ENCODE results near the gene PIK3R5.
"Not testable (repeated sequence)": the region's sequence is repeated elsewhere in the genome, so short reads cannot be mapped to it uniquely, and the experiment has no call there.

The PIK3R5 gene

DNA sequence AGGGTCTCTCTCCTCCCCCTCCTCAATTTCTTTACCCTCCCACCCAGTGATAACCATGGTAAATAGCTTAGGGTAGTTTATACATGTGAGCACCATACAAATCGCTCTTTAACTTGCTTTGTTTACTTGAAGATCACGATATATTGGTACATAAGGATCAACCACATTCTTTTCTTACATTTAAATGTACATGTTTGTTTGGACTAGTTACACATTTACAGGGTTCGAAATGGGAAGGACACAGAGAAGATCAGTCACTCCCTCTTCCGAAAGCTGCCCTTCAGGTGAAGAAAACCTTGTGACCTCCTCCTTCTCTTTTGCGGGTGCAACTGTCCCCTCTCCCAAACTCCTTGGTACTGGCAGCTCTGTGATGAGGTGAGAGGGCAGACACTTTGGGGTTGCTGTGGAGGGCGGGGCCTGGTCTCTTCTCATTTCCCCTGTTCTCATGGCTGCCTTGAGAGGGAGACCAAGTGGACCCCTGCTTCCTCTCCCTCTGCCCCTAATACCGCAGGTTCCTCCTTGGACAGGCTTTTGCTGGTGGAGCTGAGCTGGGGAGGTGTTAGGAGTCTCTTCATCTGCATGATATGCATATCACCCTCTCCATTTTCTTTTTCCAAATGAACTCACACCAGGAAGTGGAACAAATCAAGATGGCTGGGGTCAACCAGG is 93.3 kb downstream of the PIK3R5 start:
- no peak for DNase-seq

GRCh38 chr17:8871081-8871581 is 94.4 kb downstream of the PIK3R5 start:
- no peak for DNase-seq

DNA sequence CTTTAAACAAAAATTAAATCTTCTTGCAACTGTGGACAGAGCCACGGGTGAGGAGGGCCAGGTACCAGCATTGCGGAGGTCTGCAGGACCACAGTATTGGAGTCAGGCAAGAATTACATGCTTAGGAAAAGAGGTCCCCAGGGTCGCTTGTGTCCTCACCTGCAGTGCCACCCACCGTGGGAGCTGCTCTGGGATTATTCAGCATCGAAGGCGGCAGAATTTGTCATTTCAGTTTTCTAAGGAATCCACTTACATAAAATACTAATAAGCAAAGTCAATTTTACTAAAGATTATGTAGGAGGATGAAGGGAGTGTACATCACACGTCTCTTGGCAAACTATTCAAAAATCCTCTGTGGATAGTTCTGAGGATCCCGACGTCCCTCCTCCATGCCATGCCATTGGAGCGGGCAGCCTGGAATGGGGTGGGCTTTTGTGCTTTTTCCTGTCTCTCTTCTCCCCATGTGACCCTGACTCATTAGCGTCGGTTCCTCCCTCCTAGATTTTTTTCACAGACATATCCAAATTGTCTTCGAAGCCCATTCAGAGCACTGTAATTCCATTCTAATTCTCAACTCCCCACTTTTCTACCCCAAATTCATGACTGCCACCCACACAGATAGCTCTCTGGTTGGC is 95.0 kb downstream of the PIK3R5 start:
- no peak for DNase-seq

GRCh38 chr17:8869114-8869815 is 96.2 kb downstream of the PIK3R5 start:
- DNase-seq: no peak

DNA sequence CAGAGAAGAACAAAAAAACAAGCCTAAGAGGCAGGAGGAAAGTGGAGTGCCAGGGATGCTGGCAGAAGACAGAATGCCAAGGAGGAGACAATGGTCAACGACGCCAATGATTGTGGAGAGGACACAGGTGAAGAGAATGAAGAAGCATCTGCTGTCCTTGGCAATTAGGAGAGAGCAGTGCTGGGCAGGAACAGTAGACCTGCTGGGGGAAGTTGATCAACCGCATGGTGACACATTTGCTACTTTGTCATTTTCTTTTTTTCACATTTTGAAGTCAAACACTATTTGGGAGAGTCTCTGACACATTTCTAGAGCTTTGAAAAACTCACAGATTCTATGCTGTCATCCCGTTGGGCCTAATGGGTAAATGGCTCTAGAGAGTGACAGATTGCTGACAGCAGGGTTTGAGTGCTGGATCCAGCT is 97.0 kb downstream of the PIK3R5 start:
- DNase-seq: no peak

- DNase-seq: no peak
Observed at GRCh38 chr17:8868092-8868491, 97.4 kb downstream of the PIK3R5 start.

DNA sequence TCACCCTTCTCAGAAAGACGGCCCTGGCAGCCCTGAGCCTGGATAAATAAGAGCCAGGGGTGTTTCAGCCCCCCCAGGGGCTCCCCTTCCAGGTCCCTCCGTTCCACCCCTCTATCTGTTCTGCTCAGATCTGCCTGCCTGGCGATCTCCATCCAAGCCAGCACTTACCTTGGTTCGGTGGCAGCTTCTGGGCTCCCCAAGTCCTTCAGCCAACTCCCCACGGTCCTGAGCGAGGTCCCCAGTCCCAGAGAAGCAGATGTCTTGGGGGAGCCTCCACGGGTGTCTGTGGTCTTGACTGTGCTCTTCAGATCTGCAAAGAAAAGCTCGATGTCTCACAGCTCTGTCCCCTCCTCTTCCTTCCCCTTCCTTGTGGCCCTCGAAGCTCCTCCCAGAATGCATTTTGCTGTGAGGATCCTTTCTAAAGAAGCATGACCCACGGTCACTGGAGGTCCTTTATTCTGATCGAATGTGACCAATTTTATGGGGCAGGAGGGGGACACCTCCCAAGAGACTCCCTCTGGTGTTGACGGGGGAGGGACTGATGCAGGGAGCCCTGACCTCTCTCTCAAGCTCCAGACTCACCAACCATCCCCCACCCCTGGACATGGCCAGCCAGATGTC is 98.0 kb downstream of the PIK3R5 start, which contains the start of gene PIK3R6:
TSS of gene PIK3R6 (minus strand) at position 314 of the 621 bp plus-strand sequence. CDS start 17,880 bp downstream, outside the sequence.
- no peak for DNase-seq

DNA sequence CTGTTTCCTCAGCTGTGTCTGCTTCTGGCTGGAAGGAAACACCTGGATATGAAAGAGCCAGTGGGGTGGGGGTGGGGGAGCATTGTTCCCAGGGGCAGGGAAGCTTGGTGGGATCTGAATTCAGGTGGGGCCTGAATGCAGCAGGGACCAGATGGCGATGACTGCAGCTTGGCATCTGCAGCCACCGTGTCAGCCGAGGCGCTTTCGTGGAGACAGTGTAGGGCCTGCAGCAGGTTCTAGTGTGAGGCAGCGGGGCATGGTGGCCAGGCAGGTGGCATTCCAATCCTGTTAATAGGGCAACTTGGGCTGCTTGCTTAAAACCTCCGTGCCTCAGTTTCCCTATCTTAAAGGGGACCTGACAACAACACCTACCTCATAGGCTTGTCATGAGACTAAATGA is 99.7 kb downstream of the PIK3R5 start:
- DNase-seq: no peak

DNA sequence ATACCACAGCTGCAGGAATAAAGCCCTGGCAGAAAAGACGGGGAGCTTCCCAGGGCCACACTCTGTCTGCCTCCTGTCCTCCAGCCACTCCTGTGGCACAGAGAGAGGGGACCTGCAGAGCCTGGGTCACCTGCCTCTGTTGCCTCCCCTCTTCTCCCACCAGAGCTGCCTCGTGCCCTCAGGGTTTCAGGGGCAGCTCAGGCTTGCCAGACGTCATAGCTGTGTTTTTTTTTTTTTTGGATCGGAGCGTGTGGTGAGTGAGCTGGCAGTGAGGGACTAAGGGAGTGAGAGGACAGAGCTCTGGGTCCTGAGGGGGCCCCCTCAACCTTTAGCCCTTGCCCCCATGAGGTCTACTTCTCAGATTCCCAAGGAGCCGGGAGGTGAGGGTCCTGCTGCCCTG is 100.1 kb downstream of the PIK3R5 start:
- DNase-seq: no peak

DNA sequence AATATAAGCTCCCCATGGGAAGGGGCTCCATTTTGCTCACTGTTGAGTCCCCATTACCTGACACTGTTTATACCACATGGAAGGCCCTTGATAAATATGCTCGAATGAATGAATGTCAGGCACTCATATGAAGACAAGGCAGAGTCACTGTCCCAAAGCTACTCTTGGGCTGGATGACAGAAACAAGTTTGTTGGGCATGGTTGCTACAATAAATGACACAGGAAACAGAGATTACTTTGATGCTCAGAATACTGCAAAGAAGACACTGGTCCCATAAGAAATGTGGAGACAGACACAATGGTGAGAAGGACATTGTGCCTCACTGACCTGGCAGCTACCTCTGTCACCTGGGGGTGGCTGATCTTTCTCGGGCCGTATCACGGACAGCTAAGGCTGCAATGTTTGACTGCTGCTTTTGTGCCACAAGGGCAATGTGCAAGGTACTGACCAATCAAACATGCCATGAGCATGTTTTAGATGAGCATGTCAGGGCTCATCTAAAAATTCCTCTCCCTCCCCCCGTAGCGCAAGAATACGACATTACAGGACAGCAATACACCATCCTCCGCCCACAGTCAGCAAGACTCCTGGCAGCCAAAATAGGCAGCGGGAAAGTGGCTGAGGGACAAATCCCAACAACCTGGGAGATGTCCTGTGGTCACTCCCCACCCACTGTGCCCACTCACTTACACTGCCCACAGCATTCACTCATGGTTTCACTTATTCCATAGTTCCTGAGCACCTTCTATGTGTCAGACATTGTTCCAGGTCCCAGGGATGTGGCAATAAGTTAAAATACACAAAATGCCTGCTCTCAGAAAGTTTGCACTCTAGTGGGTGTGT is 103.1 kb downstream of the PIK3R5 start:
- no peak for DNase-seq

- DNase-seq: no peak
Observed at GRCh38 chr17:8861495-8862181, 103.9 kb downstream of the PIK3R5 start.

DNA sequence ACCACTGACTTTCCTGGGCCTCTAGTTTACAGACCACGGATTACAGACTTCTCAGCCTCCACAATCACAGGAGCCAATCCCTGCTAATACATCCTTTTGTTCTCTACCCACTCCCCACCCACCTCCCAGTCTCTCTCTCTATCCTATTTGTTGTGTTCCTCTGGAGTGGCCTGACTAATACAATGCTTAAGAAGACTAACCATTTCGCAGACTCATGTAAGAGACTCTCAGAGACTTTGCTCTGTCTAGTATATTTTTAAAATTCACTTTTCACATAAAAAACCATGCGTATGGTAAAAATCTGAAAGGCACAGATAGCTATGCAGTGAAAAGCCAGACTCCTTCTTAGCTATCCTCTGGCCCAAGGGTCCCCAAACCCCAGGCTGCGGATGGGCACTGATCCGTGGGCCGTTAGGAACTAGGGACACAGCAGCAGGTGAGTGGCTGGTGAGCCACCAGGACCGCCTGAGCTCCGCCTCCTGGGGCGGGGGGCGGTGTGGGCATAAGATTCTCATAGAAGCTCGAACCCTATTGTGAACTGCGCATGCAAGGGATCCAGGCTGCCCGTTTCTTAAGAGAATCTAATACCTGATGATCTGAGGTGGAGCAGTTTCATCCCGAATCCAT is 105.6 kb downstream of the PIK3R5 start:
- DNase-seq: no peak

GRCh38 chr17:8859027-8859803 is 106.3 kb downstream of the PIK3R5 start:
- no peak for DNase-seq

- no peak for DNase-seq
Observed at GRCh38 chr17:8857919-8858318, 107.6 kb downstream of the PIK3R5 start.

GRCh38 chr17:8856869-8857575 is 108.5 kb downstream of the PIK3R5 start:
- peak; percentile 34 for DNase-seq

DNA sequence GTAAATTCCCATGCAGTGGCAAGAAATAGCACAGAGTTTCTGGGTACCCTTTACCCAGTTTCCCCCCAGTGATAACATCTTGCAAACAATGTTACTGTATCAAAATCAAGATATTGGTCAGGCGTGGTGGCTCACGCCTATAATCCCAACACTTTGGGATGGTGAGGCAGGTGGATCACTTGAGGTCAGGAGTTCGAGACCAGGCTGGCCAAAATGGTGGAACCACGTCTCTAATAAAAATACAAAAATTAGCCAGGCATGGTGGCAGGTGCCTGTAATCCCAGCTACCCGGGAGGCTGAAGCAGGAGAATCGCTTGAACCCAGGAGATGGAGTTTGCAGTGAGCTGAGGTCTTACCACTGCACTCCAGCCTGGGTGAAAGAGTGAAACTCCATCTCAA is 109.3 kb downstream of the PIK3R5 start:
- DNase-seq: not testable (repeated sequence)

DNA sequence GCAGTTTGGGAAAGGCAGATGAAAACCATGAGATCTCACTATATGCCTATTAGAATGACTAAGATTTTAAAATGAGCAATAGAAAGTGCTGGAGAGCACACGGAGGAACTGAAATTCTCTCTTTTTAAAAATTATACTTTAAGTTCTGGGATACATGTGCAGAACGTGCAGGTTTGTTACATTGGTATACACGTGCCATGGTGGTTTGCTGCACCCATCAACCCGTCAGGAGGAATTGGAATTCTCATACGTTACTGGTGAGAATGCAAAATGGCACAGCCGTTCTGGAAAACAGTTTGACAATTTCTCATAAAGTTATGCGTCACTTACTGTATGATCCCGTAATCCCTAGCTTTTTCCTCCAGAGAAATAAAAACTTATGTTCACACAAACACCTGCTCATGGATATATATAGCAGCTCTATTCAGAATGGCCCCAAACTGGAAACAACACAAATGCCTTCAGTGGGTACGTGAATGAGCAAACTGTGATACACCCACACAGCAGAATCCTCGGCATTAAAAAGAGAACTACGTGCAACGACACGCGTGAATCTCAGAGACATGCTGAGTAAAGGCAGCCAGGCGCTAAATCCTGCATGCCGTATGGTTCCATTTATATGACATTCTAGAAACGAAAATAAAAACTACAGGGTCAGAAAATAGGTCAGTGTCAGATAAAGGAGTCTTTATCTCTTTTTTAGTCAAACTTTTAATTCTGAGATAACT is 109.9 kb downstream of the PIK3R5 start:
- no peak for DNase-seq

- no peak for DNase-seq
Observed at GRCh38 chr17:8851600-8851999, 113.9 kb downstream of the PIK3R5 start.
